SHP77 (cell line): ENCODE results near the gene BABAM2.
"Not testable (repeated sequence)": the region's sequence is repeated elsewhere in the genome, so short reads cannot be mapped to it uniquely, and the experiment has no call there.

Source experiments
- DNase-seq, 2 experiments: peaks; one replicate each; lab custom pipeline; 2025; lab: John Stamatoyannopoulos, UW

Gene BABAM2

GRCh38 chr2:28332696-28333095, 442.2 kb downstream of the BABAM2 start:
- no peak for DNase-seq

- no peak for DNase-seq
These were observed 443.3 kb downstream of the BABAM2 start for GRCh38 chr2:28333606-28334526.

- DNase-seq: peak; percentile 44 to 63
These were observed 444.0 kb downstream of the BABAM2 start for GRCh38 chr2:28334527-28334894.

- not testable (repeated sequence) for DNase-seq
These were observed 444.7 kb downstream of the BABAM2 start for GRCh38 chr2:28335265-28335664.

- no peak for DNase-seq
These were observed 445.1 kb downstream of the BABAM2 start for GRCh38 chr2:28335666-28336065.

GRCh38 chr2:28336264-28336980, 445.9 kb downstream of the BABAM2 start:
- no peak for DNase-seq

GRCh38 chr2:28336982-28337627, 446.6 kb downstream of the BABAM2 start:
- no peak for DNase-seq

GRCh38 chr2:28338046-28338817, 447.7 kb downstream of the BABAM2 start:
- DNase-seq: no peak

GRCh38 chr2:28338831-28339321, 448.3 kb downstream of the BABAM2 start:
- DNase-seq: no peak

- DNase-seq: no peak
These were observed 449.1 kb downstream of the BABAM2 start for GRCh38 chr2:28339516-28340175.

GRCh38 chr2:28340312-28341202, 450.0 kb downstream of the BABAM2 start:
- DNase-seq: no peak

GRCh38 chr2:28341208-28341891, 450.8 kb downstream of the BABAM2 start:
- no peak for DNase-seq

- no peak for DNase-seq
These were observed 451.8 kb downstream of the BABAM2 start for GRCh38 chr2:28342081-28342967.

- no peak for DNase-seq
These were observed 452.8 kb downstream of the BABAM2 start for GRCh38 chr2:28343184-28343942.

- DNase-seq: no peak
These were observed 453.6 kb downstream of the BABAM2 start for GRCh38 chr2:28343971-28344715.

- DNase-seq: no peak
These were observed 454.3 kb downstream of the BABAM2 start for GRCh38 chr2:28344756-28345373.

- peak; percentile 59 to 74 for DNase-seq
These were observed 455.1 kb downstream of the BABAM2 start for GRCh38 chr2:28345619-28346018.
